ENCODE results near the gene ENAH.
A peak's percentile ranks its signal among the peaks of the same experiment; 100 is the strongest.
"Not testable (repeated sequence)": the region's sequence is repeated elsewhere in the genome, so short reads cannot be mapped to it uniquely, and the experiment has no call there.

ENAH gene

GRCh38 chr1:225642177-225642576 lies 10.7 kb downstream of the ENAH start:
- no peak for DNase-seq

DNA sequence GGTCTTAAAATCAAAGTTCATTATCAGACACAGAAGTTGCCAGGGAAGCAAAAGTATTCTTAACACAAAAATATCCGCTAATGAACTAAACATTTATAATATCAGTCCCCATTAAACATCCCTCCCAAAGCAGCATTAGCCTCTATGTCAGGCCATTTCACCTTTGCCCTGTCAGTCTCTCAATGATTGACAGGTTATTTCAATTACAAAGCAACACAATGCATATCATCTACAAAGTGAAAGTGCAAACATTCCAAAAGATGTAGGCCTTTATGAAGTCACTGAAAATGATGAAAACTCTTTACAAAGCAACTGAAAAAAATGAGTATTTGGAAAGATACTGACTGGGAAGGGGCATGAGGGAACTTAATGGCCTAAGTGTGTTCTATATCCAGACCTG lies 14.1 kb downstream of the ENAH start:
- no peak for DNase-seq

GRCh38 chr1:225637651-225638199 lies 15.2 kb downstream of the ENAH start:
- no peak for DNase-seq

DNA sequence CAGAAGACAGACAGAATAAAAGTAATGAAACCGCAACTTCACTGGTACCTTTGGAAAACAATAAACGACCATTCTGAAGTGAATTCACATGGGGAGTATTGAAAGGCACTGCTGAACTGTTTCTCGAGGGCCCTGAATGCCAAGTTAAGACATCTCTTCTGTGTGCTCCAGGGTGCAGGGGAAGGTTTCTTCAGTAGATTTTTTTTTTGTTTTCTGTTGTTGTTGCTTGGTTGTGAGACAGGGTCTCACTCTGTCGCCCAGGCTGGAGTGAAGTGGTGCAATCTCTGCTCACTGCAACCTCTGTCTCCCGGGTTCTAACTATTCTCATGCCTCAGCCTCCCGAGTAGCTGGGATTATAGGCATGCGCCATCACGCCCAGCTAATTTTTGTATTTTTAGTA lies 15.9 kb downstream of the ENAH start:
- not testable (repeated sequence) for DNase-seq

- no peak for DNase-seq
Measured at GRCh38 chr1:225635649-225636048, 17.3 kb downstream of the ENAH start.

DNA sequence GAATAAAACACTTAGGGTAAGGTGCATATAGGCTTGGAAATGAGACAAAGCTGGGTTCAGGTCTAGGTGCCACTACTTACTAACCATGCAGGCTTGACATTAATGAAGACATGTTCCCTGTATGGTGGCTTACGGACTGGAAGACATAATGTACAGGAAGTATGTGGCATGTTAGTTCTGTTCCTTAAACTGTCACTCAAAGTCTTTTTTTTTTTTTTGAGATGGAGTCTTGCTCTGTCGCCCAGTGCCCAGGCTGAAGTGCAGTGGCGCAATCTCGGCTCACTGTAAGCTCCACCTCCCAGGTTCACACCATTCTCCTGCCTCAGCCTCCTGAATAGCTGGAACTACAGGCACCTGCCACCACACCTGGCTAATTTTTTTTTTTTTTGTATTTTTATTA lies 20.1 kb downstream of the ENAH start:
- DNase-seq, result not testable (repeated sequence)

DNA sequence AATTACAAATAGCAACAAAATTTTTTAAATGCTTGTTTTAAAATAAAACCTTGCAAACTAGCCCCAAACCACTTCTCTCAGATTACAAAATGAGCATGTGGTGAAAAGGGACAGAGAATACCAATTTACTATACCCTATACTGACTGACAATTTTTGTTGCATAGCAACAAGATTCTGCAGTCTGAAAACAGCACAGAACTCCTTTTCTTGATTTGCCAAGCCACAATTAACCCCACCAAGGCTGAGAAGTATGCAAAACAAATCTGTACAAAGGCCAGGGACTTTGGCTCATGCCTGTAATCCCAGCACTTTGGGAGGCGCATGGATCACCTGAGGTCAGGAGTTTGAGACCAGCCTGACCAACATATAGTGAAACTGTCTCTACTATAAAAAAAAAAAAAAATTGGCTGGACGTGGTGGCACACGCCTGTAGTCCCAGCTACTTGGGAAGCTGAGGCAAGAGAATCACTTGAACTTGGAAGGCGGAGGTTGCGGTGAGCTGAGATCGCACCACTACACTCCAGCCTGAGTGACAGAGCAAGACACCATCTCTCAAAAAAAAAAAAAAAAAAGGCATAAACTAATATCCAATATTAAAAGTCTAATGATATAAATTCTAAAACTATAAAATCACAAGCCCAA lies 21.8 kb downstream of the ENAH start:
- no peak for DNase-seq

- no peak for DNase-seq
Measured at GRCh38 chr1:225629483-225629882, 23.4 kb downstream of the ENAH start.

- DNase-seq, result not testable (repeated sequence)
Measured at GRCh38 chr1:225628794-225629193, 24.1 kb downstream of the ENAH start.

GRCh38 chr1:225627304-225627947 lies 25.5 kb downstream of the ENAH start:
- DNase-seq, result no peak

GRCh38 chr1:225626698-225627097 lies 26.2 kb downstream of the ENAH start:
- no peak for DNase-seq

- peak; percentile 83 for DNase-seq
Measured at GRCh38 chr1:225617956-225618355, 35.0 kb downstream of the ENAH start.

GRCh38 chr1:225617479-225617878 lies 35.4 kb downstream of the ENAH start:
- no peak for DNase-seq

GRCh38 chr1:225615403-225615790 lies 37.5 kb downstream of the ENAH start:
- DNase-seq, result not testable (repeated sequence)

- no peak for DNase-seq
Measured at GRCh38 chr1:225613006-225613405, 39.9 kb downstream of the ENAH start.

- DNase-seq, result no peak
Measured at GRCh38 chr1:225612287-225612686, 40.6 kb downstream of the ENAH start.

DNA sequence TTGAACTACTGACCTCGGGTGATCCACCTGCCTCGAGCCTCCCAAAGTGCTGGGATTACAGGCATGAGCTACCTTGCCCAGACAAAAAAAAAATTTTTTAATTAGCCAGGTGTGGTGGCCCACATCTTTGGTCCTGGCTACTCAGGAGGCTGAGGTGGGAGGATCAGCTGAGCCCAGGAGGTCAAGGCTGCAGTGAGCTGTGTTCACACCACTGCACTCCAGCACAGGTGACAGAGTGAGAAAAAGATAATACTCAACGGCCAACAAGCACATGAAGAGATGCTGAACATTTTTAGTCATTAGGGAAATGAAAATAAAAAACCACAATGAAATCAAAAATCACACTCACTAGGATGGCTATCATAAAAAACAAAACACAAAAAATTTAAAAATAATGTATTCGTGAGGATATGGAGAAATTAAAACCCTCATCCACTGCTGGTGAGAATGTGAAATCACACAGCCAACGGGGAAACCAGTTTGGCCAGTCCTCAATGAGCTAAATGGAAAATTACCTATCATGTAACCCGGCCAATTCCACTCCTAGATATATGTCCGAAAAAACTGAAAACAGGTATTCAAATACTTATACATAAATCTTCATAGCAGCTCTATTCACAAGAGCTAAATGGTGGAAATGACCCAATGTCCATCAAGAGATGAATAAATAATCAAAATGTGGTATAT lies 41.2 kb downstream of the ENAH start:
- DNase-seq, result no peak

GRCh38 chr1:225610539-225610938 lies 42.4 kb downstream of the ENAH start:
- DNase-seq, result no peak

DNA sequence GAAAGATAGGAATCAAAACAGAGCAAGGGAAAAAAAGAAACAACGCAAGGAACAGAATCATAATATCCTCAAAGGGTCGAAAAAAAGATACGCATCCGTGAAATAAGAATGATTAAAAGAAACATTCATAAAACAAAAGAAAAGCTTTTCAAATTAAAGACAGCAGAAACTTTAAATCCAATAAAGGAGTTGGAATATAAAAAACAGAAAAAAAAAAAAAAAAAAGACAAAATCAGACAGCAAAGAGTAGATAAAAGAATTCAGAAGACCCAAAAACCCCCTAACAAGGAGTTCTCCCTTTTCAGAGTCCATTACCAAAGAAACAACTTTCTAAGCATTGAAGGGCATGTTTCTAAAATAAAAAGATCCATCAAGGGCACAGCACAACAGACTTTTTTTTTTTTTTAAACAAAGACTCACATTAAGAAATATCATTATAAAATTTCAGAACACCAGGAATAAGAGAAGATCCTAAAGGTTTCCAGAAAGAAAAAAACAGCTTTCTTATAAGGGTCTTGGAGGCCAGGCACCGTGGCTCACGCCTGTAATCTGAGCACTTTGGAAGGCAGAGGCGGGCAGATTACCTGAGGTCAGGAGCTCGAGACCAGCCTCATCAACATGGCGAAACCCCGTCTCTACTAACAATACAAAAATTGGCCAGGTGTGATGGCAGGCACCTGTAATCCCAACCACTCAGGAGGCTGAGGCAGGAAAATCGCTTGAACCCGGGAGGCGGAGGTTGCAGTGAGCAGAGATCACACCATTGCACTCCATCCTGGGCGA lies 44.7 kb downstream of the ENAH start:
- DNase-seq, result no peak

DNA sequence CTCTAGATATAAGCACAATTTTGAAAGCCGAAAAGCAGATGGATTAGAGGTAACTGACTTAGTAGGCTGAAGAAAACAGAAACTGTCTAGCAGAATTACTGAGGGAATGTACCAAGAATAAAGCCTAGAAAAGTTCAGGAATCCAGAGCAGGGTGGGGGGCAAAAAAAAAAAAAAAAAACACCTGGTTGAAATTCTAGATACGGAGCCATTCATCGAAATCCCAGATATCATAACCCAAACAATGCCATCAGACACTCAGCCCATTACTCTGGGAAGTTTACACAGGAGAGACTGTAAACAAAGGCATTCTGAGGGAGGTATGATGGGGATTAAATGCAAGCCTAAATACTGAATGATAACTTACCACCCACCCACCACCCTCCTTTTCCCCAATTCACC lies 45.6 kb downstream of the ENAH start:
- DNase-seq, result no peak

- DNase-seq, result no peak
Measured at GRCh38 chr1:225603538-225604354, 49.2 kb downstream of the ENAH start.

GRCh38 chr1:225602590-225603206 lies 50.2 kb downstream of the ENAH start:
- DNase-seq, result no peak

Measured in DMS 273 treated with DMSO at 0.1 percent for 48 hours (cell line).